Stimulated activated naive CD8-positive, alpha-beta T cell treated with anti-CD3 and anti-CD28 coated beads, Interleukin-15, amount 100 ng/mL, for 72 hours (primary cell): Measurements from ENCODE around the gene NHEJ1.

Experiments
- ATAC-seq: fragments of 150-1000 bp; cut with Tn5 transposase; 2 replicates; pipeline ENCODE4 v1.10.0; 2021; ENCODE audit warnings: mild to moderate bottlenecking, moderate library complexity
- DNase-seq, 2 donors: peaks; one replicate each; pipeline ENCODE4 v3.0.0; 2021 to 2022
- H3K27ac Mint-ChIP-seq, 2 donors: one replicate each; pipeline ENCODE4 v1.8.0; 2022; ENCODE audit warnings: mild to moderate bottlenecking in 2 of 2, mixed read lengths in 2 of 2, moderate library complexity in 2 of 2
- H3K27me3 Mint-ChIP-seq: one replicate; pipeline ENCODE4 v1.8.0; 2022; ENCODE audit warnings: mixed read lengths
- H3K4me1 Mint-ChIP-seq: one replicate; pipeline ENCODE4 v1.8.0; 2022; ENCODE audit warnings: mild to moderate bottlenecking, mixed read lengths
- H3K4me3 Mint-ChIP-seq, 2 donors: one replicate each; pipeline ENCODE4 v1.8.0; 2022; ENCODE audit warnings: mild to moderate bottlenecking in 2 of 2, mixed read lengths in 2 of 2, moderate library complexity in 1 of 2
- H3K9me3 Mint-ChIP-seq, 2 donors: one replicate each; pipeline ENCODE4 v1.8.0; 2022; ENCODE audit warnings: mixed read lengths in 2 of 2

NHEJ1 gene

DNA sequence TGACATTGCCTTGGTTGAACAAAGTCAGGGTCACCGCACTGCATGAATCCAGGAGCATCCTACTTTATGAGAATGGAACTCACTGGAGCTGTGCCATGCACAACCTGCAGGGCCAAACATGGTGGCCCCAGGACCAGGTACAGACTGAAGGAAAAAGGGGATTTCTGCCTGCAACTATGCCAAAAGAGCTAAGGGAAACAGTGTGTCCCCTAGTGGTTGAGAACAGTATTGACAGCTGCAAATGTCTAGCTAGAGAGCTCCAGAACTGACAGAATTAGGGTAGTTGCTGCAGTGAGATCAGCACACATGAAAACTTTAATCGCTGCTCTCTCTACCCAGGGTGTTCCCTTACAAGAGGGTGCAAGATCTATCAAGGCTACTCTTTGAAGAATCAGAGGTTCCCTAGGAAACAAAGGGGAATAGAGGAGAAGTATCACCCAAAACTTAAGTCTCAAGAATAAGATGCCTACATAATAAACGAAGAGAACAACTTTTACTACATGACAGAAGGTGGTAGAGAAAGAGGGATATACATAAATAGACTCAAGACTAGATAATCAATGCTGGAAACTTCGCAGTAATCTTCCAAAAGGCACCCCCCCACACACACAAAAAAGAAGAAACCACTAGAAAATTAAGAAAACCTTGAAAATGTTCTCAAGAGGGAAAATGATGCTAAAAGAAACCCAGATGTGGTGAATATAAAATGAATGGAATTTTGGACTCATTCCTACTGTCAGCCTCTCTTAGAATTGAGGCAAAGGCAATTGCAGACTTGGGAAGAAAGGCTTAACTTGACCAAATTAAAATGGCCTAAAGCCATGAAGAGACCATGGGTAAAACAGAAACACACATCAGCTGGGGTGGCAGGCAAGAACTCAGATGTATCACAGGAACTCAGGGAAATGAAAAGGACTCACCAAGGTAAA is 56.2 kb downstream of the NHEJ1 start:
- Mint-ChIP-seq H3K27ac (peak overlapping the region in 1 of 2 donors; percentile 82), H3K4me3 (peak overlapping the region in 1 of 2 donors; percentile 41), H3K4me1 (peaks cover 48% of the 10 kb centered on the region), H3K9me3 (no peaks in the 10 kb centered on the region), H3K27me3 (no peaks in the 10 kb centered on the region)
- DNase-seq: peak; percentile 10 to 18
- ATAC-seq: peak; percentile 76

DNA sequence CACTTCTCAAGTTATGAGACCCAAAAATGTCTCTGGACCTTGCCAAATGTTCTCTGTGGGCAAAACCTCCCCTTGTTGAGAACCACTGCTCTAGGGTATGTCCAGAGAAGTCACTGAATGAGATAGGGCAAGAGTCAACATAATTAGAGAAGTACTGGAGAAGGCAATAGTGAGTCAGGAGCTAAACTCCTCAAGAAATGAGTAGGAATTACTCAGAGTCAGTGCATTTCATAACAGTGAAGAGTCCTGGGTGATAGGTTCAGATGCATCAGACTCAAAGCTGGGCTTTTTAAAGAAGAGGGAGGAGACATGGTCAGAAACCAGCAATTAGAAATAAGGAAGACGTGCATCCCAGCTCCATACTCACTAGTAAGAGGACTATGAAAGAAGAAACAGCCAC is 61.3 kb downstream of the NHEJ1 start:
- H3K4me1 Mint-ChIP-seq: peaks cover 6% of the 10 kb centered on the region
- no peak overlapping the region for H3K4me3 Mint-ChIP-seq
- DNase-seq: no peak
- no peak overlapping the region for H3K27ac Mint-ChIP-seq
- ATAC-seq: no peak
- no peaks in the 10 kb centered on the region for H3K27me3 Mint-ChIP-seq
- H3K9me3 Mint-ChIP-seq: no peaks in the 10 kb centered on the region

- ATAC-seq (no peak), DNase-seq (no peak)
- no peaks in the 10 kb centered on the region for H3K27me3 Mint-ChIP-seq
- no peak overlapping the region for H3K27ac Mint-ChIP-seq
- H3K4me1 Mint-ChIP-seq: no peaks in the 10 kb centered on the region
- no peak overlapping the region for H3K4me3 Mint-ChIP-seq
- no peaks in the 10 kb centered on the region for H3K9me3 Mint-ChIP-seq
These were observed 65.1 kb downstream of the NHEJ1 start for GRCh38 chr2:219095406-219095935.

DNA sequence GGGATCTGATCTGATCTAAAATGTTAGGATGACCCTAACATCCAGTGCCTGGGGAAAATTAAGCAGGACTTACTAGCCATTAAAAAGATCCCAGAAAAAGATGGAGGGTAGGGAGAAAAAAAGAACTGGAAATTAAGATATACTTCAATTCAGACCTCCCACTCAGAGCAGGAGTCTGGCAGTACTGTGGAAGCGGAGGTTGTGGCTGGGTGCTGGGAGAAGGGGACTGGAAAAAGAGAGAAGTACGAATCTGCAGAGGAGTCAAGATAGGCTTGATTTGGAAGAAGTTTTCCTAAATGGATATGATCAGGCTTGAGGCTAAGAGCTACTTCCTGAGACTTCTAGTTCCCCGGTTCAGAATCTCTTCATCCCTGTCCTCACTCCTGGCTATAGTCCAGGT is 66.4 kb downstream of the NHEJ1 start:
- DNase-seq: no peak
- Mint-ChIP-seq H3K4me1 (no peaks in the 10 kb centered on the region), H3K27me3 (no peaks in the 10 kb centered on the region), H3K9me3 (no peaks in the 10 kb centered on the region), H3K4me3 (no peak overlapping the region), H3K27ac (no peak overlapping the region)
- ATAC-seq: no peak

GRCh38 chr2:219090436-219091299 is 69.9 kb downstream of the NHEJ1 start:
- H3K4me1 Mint-ChIP-seq: peaks cover 16% of the 10 kb centered on the region
- no peak overlapping the region for H3K27ac Mint-ChIP-seq
- DNase-seq (no peak), ATAC-seq (no peak)
- no peak overlapping the region for H3K4me3 Mint-ChIP-seq
- H3K9me3 Mint-ChIP-seq: no peaks in the 10 kb centered on the region
- no peaks in the 10 kb centered on the region for H3K27me3 Mint-ChIP-seq

- H3K9me3 Mint-ChIP-seq: no peaks in the 10 kb centered on the region
- ATAC-seq (no peak), DNase-seq (no peak)
- no peaks in the 10 kb centered on the region for H3K27me3 Mint-ChIP-seq
- H3K4me3 Mint-ChIP-seq: no peak overlapping the region
- peaks cover 16% of the 10 kb centered on the region for H3K4me1 Mint-ChIP-seq
- no peak overlapping the region for H3K27ac Mint-ChIP-seq
These were observed 71.3 kb downstream of the NHEJ1 start for GRCh38 chr2:219089330-219089729.

DNA sequence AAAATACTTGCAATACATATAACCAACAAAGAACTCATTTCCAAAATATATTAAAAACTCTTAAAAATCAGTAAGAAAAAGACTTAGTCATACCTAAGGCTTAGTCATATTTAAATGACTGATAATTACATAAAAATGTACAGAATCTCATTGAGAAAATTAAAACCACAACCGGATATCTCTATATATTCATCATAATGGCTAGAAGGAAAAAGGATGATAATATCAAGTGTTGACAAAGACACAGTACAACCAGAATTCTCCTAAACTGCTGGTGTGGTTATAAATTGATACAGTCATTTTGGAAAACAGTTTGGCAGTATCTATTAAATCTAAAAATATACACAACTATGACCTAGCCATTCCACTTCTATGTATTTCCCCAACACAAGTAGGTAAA is 72.8 kb downstream of the NHEJ1 start:
- no peaks in the 10 kb centered on the region for H3K27me3 Mint-ChIP-seq
- ATAC-seq: no peak
- H3K4me3 Mint-ChIP-seq: no peak overlapping the region

DNA sequence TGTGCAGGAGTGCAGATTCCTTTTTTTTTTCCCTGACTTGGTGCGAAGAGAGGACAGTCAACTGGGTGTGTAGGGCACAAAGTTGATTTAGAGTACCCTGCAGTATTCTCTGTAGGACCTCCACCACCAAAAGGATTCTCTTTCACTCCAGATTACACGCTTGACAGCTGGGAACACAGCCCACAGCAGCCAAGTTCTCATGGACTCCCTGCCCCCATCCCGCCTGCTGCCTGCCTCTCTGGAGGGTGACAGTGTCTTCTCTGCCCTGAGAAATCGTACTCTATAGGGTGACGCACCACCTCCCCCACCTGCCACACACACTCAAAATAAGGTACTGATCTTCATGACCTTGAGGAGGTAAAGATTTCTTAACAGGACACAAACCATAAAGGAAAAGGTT is 73.3 kb downstream of the NHEJ1 start:
- H3K4me3 Mint-ChIP-seq: no peak overlapping the region
- peaks cover 16% of the 10 kb centered on the region for H3K4me1 Mint-ChIP-seq
- no peaks in the 10 kb centered on the region for H3K9me3 Mint-ChIP-seq
- no peaks in the 10 kb centered on the region for H3K27me3 Mint-ChIP-seq
- no peak for ATAC-seq
- no peak for DNase-seq
- no peak overlapping the region for H3K27ac Mint-ChIP-seq

More for the DNA sequence above, 72.8 kb downstream of the NHEJ1 start:
- no peak overlapping the region for H3K27ac Mint-ChIP-seq
- H3K9me3 Mint-ChIP-seq: no peaks in the 10 kb centered on the region
- no peak for DNase-seq
- peaks cover 16% of the 10 kb centered on the region for H3K4me1 Mint-ChIP-seq

DNA sequence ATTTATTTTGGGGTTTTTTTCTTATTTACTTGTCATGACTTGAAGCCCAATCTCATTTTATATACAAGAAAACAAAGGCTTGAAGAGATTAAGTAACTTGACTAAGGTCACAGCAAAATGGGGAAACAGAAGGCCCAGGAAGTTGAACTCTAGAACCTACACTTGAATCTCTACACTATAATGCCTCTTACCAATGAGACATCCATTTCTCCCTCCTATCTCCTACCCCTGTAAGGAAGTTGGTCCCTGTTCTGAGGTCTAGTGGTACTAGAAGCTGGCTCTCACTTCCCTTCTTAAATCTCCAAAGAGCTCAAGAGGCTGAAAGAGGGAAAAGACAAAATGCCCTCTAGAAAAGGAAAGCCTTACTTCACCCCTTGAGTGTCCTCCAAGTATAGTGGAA is 74.4 kb downstream of the NHEJ1 start:
- H3K4me1 Mint-ChIP-seq: peaks cover 16% of the 10 kb centered on the region
- DNase-seq (no peak), ATAC-seq (no peak)
- H3K9me3 Mint-ChIP-seq: no peaks in the 10 kb centered on the region
- no peaks in the 10 kb centered on the region for H3K27me3 Mint-ChIP-seq
- H3K4me3 Mint-ChIP-seq: no peak overlapping the region
- no peak overlapping the region for H3K27ac Mint-ChIP-seq

DNA sequence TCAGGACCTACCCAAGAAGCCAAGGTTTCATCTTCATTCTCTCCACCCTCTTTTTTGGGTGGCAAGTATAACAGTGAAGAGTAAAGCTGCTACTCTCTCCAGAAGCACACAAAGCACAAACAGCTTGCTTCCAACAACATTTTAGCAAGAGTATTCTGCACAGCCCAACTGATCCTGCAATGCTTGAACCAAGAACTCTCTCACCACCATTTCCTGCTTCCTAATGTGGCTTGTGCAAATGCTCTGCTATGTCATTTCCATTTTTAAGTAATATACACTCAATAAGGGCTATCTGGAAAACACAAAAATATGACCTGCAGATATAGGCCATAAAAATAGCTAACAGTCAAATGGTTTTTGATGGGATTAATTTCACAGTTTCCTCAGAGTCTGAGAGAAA is 75.8 kb downstream of the NHEJ1 start:
- Mint-ChIP-seq H3K4me3 (no peak overlapping the region), H3K4me1 (peaks cover 16% of the 10 kb centered on the region), H3K27ac (no peak overlapping the region), H3K27me3 (no peaks in the 10 kb centered on the region), H3K9me3 (no peaks in the 10 kb centered on the region)
- no peak for DNase-seq
- ATAC-seq: no peak

GRCh38 chr2:219082332-219082958 is 78.2 kb downstream of the NHEJ1 start:
- DNase-seq (no peak), ATAC-seq (no peak)
- Mint-ChIP-seq H3K27ac (peak overlapping the region in 1 of 2 donors; percentile 54), H3K9me3 (no peaks in the 10 kb centered on the region), H3K4me1 (peaks cover 13% of the 10 kb centered on the region), H3K4me3 (no peak overlapping the region), H3K27me3 (no peaks in the 10 kb centered on the region)

DNA sequence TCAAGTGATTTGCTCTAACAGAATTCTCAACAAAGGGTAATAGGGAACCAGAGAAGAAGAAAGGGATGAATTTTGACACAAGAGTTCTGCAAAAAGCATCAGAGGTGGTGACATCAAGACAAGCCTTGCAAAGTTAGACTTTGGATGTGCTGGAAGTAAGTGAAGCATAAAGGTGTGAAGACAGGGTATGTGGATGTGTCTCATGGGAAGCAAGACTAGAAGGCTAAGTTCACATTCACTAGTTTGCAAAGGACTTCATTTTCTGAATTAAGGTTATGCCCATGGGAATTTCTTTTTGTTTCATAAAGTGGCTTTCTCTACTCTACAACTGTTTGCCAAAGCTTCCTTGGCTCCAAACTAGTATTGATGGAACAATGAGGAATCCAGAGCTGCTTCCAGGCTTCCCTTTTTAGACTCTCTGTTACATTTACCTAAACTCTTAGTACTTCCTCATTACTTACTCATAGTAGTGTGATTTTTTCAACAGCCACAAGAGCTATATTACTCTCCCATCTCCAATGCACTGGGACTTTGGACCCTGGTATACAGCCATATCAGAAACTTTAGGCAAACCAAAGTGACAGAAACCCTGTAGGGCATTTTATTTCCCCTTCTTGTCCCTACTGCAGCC is 78.8 kb downstream of the NHEJ1 start:
- H3K27ac Mint-ChIP-seq: no peak overlapping the region
- ATAC-seq (no peak), DNase-seq (no peak)
- H3K4me3 Mint-ChIP-seq: no peak overlapping the region
- H3K9me3 Mint-ChIP-seq: no peaks in the 10 kb centered on the region
- H3K27me3 Mint-ChIP-seq: no peaks in the 10 kb centered on the region
- peaks cover 6% of the 10 kb centered on the region for H3K4me1 Mint-ChIP-seq

DNA sequence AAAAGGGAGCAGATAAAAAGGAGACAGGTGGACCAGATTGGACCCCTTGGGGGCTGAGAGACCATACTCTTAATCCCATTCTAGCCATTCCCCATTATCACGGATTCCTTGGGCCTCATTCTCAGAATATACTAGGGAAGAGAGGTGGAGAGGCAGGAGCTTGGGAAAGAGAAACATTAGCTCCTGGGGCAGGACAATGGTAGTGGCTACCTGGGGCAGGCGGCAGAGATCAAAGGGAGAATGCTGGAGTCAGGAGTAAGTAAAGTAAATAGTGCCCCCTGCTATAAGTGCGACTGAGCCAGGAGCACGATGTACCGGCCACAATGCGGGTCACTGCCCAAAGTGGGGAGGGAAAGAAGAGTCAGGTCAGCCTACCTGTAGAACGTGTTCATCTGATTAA is 79.5 kb downstream of the NHEJ1 start:
- H3K9me3 Mint-ChIP-seq: no peaks in the 10 kb centered on the region
- DNase-seq: no peak
- H3K4me1 Mint-ChIP-seq: no peaks in the 10 kb centered on the region
- H3K27ac Mint-ChIP-seq: peak overlapping the region in 1 of 2 donors; percentile 68
- no peak for ATAC-seq
- no peak overlapping the region for H3K4me3 Mint-ChIP-seq
- no peaks in the 10 kb centered on the region for H3K27me3 Mint-ChIP-seq

- H3K27ac Mint-ChIP-seq: no peak overlapping the region
- DNase-seq (no peak), ATAC-seq (no peak)
These were observed 81.2 kb downstream of the NHEJ1 start for GRCh38 chr2:219079417-219079816.

GRCh38 chr2:219078951-219079350 is 81.7 kb downstream of the NHEJ1 start:
- DNase-seq (no peak), ATAC-seq (no peak)
- H3K27me3 Mint-ChIP-seq: no peaks in the 10 kb centered on the region
- no peaks in the 10 kb centered on the region for H3K4me1 Mint-ChIP-seq
- H3K4me3 Mint-ChIP-seq: no peak overlapping the region
- H3K9me3 Mint-ChIP-seq: no peaks in the 10 kb centered on the region
- no peak overlapping the region for H3K27ac Mint-ChIP-seq

More at GRCh38 chr2:219079417-219079816, 81.2 kb downstream of the NHEJ1 start:
- no peaks in the 10 kb centered on the region for H3K4me1 Mint-ChIP-seq
- H3K27me3 Mint-ChIP-seq: no peaks in the 10 kb centered on the region
- no peaks in the 10 kb centered on the region for H3K9me3 Mint-ChIP-seq
- no peak overlapping the region for H3K4me3 Mint-ChIP-seq
